ENCODE data around the gene TPD52L2.

Gene TPD52L2

GRCh38 chr20:63864978-63865640, at the start of gene TPD52L2:
TPD52L2 (plus strand) TSS chr20:63865270; CDS start chr20:63865366, 96 bp downstream.
- peak; percentile 97 for DNase-seq (ENCODE audit: low read depth)

GRCh38 chr20:63815615-63816253, 49.3 kb upstream of the TPD52L2 start:
- DNase-seq (ENCODE audit: low read depth): no peak

GRCh38 chr20:63819224-63819921, 45.7 kb upstream of the TPD52L2 start:
- DNase-seq (ENCODE audit: low read depth): no peak

- DNase-seq (ENCODE audit: low read depth): no peak
Measured at GRCh38 chr20:63821811-63822210, 43.3 kb upstream of the TPD52L2 start.

GRCh38 chr20:63822276-63822696, 42.8 kb upstream of the TPD52L2 start:
- DNase-seq (ENCODE audit: low read depth): no peak

- no peak for DNase-seq (ENCODE audit: low read depth)
Measured at GRCh38 chr20:63823691-63824311, 41.3 kb upstream of the TPD52L2 start.

GRCh38 chr20:63825331-63826118, 39.5 kb upstream of the TPD52L2 start:
- DNase-seq (ENCODE audit: low read depth): no peak

- DNase-seq (ENCODE audit: low read depth): no peak
Measured at GRCh38 chr20:63826753-63827152, 38.3 kb upstream of the TPD52L2 start.

GRCh38 chr20:63828124-63828523, 36.9 kb upstream of the TPD52L2 start:
- DNase-seq (ENCODE audit: low read depth): no peak

- DNase-seq (ENCODE audit: low read depth): no peak
Measured at GRCh38 chr20:63828545-63828944, 36.5 kb upstream of the TPD52L2 start.

- no peak for DNase-seq (ENCODE audit: low read depth)
Measured at GRCh38 chr20:63828951-63829350, 36.1 kb upstream of the TPD52L2 start.

- DNase-seq (ENCODE audit: low read depth): no peak
Measured at GRCh38 chr20:63829603-63829944, 35.5 kb upstream of the TPD52L2 start.

- no peak for DNase-seq (ENCODE audit: low read depth)
Measured at GRCh38 chr20:63829945-63830835, 34.9 kb upstream of the TPD52L2 start.

- DNase-seq (ENCODE audit: low read depth): no peak
Measured at GRCh38 chr20:63830841-63831588, 34.1 kb upstream of the TPD52L2 start, which contains the start of gene ZBTB46. ZBTB46 (minus strand) TSS chr20:63831264; CDS start chr20:63790757, 40,507 bp downstream.

- no peak for DNase-seq (ENCODE audit: low read depth)
Measured at GRCh38 chr20:63831646-63831992, 33.5 kb upstream of the TPD52L2 start.

GRCh38 chr20:63831993-63832686, 32.9 kb upstream of the TPD52L2 start:
- DNase-seq (ENCODE audit: low read depth): no peak

- DNase-seq (ENCODE audit: low read depth): no peak
Measured at GRCh38 chr20:63833776-63834490, 31.1 kb upstream of the TPD52L2 start.

- no peak for DNase-seq (ENCODE audit: low read depth)
Measured at GRCh38 chr20:63834491-63834880, 30.6 kb upstream of the TPD52L2 start.
